HCT116 (cell line): ENCODE results near the gene JADE1. TPM values are rescaled to one million over a fixed set of nuclear protein-coding genes. Genes with fewer than 3 reads are reported as not detected.

Experiments
- ATAC-seq: fragments of 200-7000 bp; cut with Tn5 transposase; 2 replicates; pipeline ENCODE4 v1.9.1; 2020; ENCODE audit warnings: mild to moderate bottlenecking, moderate library complexity
- BruUV-seq: library from RNA; stranded (reverse); fragments of 400-500 nt; replicated peaks from 2 replicates; lab custom pipeline; 2021; lab: Mats Ljungman, UMichigan
- CTCF ChIA-PET: fragments of 300-600 bp; sonication (Branson Sonifier 250); formaldehyde crosslinking; loops from one replicate; lab custom pipeline; 2021; ENCODE audit warnings: antibody characterized with exemption; lab: Charles Lee
- POLR2A ChIA-PET: fragments of 300-600, 350-600 bp; sonication (Branson Sonifier 250); formaldehyde crosslinking; loops from one replicate; lab custom pipeline; 2021; ENCODE audit warnings: antibody characterized with exemption; lab: Charles Lee
- RAD21 ChIA-PET, 2 experiments: fragments of 300-600 bp; sonication (Branson Sonifier 250); formaldehyde crosslinking; loops; one replicate each; lab custom pipeline; 2023; ENCODE audit warnings: low total read pairs in 2 of 2; ENCODE audit not compliant: uncharacterized antibody in 2 of 2, unreplicated experiment in 2 of 2, low non-redundant PET in 1 of 2; lab: Charles Lee
- DNase-seq: peaks from one replicate; pipeline ENCODE4 v3.0.0-alpha.2; 2010; ENCODE audit warnings: low read depth, low spot score
- H2AFZ ChIP-seq: fragments of 200-600 bp; shearing (Covaris generic), sonication (generic); 2 replicates; pipeline ENCODE4 v1.6.1; 2017; ENCODE audit warnings: low read depth, mixed run types, mixed read lengths, antibody characterized with exemption, low read length; ENCODE audit not compliant: poor library complexity, severe bottlenecking
- H3K27ac ChIP-seq: 2 replicates; pipeline ENCODE4 v1.5.1; 2012; ENCODE audit warnings: low read depth, low read length
- H3K27me3 ChIP-seq: fragments of 200-600 bp; sonication (generic); 2 replicates; pipeline ENCODE4 v1.6.1; 2016; ENCODE audit warnings: mixed run types, low read length, mixed read lengths; ENCODE audit not compliant: insufficient read depth
- H3K36me3 ChIP-seq, 2 experiments: fragments of 200-500 bp in 1 of 2; fragments of 200-600 bp in 1 of 2; sonication (Bioruptor generic) in 1 of 2; sonication (generic) in 1 of 2; 2 replicates each; pipeline versions ENCODE4 v1.5.1 to v1.6.1; 2014 to 2016; ENCODE audit warnings: low read length in 2 of 2, inconsistent platforms in 1 of 2, mixed read lengths in 1 of 2, mixed run types in 1 of 2; ENCODE audit not compliant: insufficient read depth in 2 of 2, control insufficient read depth in 1 of 2
- H3K4me1 ChIP-seq, 2 experiments: fragments of 200-600 bp in 1 of 2; sonication (generic) in 1 of 2; 2 replicates each; pipeline versions ENCODE4 v1.5.1 to v1.6.1; 2012 to 2017; ENCODE audit warnings: low read length in 2 of 2, inconsistent platforms in 1 of 2, mild to moderate bottlenecking in 1 of 2, mixed read lengths in 1 of 2, mixed run types in 1 of 2, moderate library complexity in 1 of 2; ENCODE audit not compliant: insufficient read depth in 2 of 2, control insufficient read depth in 1 of 2
- H3K4me2 ChIP-seq: fragments of 200-600 bp; sonication (generic); 2 replicates; pipeline ENCODE4 v1.6.1; 2017; ENCODE audit warnings: mixed run types, low read length, mixed read lengths
- H3K4me3 ChIP-seq, 2 experiments: fragments of 200-600 bp in 1 of 2; sonication (generic) in 1 of 2; replicated peaks in 1 of 2; 2 replicates each; pipeline ENCODE4 v1.5.1; 2011 to 2016; ENCODE audit warnings: low read length in 2 of 2, control low read depth in 1 of 2, low read depth in 1 of 2, mild to moderate bottlenecking in 1 of 2, mixed read lengths in 1 of 2, mixed run types in 1 of 2
- H3K79me2 ChIP-seq: fragments of 200-600 bp; sonication (generic); 2 replicates; pipeline ENCODE4 v1.6.1; 2017; ENCODE audit warnings: mild to moderate bottlenecking, mixed run types, low read length, moderate library complexity, mixed read lengths; ENCODE audit not compliant: insufficient read depth
- H3K9ac ChIP-seq: fragments of 200-600 bp; sonication (generic); 2 replicates; pipeline ENCODE4 v1.6.1; 2016; ENCODE audit warnings: low read length, mixed read lengths
- H3K9me2 ChIP-seq: fragments of 200-600 bp; sonication (generic), shearing (Covaris generic); 2 replicates; pipeline ENCODE4 v1.6.1; 2017; ENCODE audit warnings: mixed run types, mild to moderate bottlenecking, moderate library complexity; ENCODE audit not compliant: insufficient read depth
- H3K9me3 ChIP-seq, 2 experiments: fragments of 200-500 bp in 1 of 2; fragments of 200-600 bp in 1 of 2; sonication (Bioruptor generic) in 1 of 2; sonication (generic) in 1 of 2; 2 replicates each; pipeline ENCODE4 v1.6.1; 2014 to 2017; ENCODE audit warnings: low read length in 2 of 2, mixed read lengths in 2 of 2, inconsistent platforms in 1 of 2, low read depth in 1 of 2, mild to moderate bottlenecking in 1 of 2, mixed run types in 1 of 2, moderate library complexity in 1 of 2; ENCODE audit not compliant: control insufficient read depth in 1 of 2, insufficient read depth in 1 of 2
- H4K20me1 ChIP-seq: fragments of 200-600 bp; sonication (generic), shearing (Covaris generic); 2 replicates; pipeline ENCODE4 v1.6.1; 2017; ENCODE audit warnings: mixed run types, mild to moderate bottlenecking, moderate library complexity; ENCODE audit not compliant: insufficient read depth
- EGR1 ChIP-seq: IDR thresholded peaks from 2 replicates; pipeline ENCODE4 v1.6.1; 2012; ENCODE audit warnings: low read depth
- RAD21 ChIP-seq: IDR thresholded peaks from 2 replicates; pipeline ENCODE4 v1.6.1; 2012; ENCODE audit warnings: low read depth, mild to moderate bottlenecking
- SIN3A ChIP-seq: IDR thresholded peaks from 2 replicates; pipeline ENCODE4 v1.6.1; 2012; ENCODE audit warnings: low read depth
- SP1 ChIP-seq: IDR thresholded peaks from 2 replicates; pipeline ENCODE4 v1.6.1; 2012; ENCODE audit warnings: low read depth
- SRF ChIP-seq: IDR thresholded peaks from 2 replicates; pipeline ENCODE4 v1.6.1; 2012; ENCODE audit warnings: low read depth
- TCF7L2 ChIP-seq: IDR thresholded peaks from 2 replicates; pipeline ENCODE4 v1.7.0; 2011; ENCODE audit warnings: borderline replicate concordance, inconsistent platforms; ENCODE audit not compliant: insufficient read depth, insufficient read length; ENCODE audit errors: extremely low read depth
- ZFX ChIP-seq: fragments of 450-650 bp; IDR thresholded peaks from 2 replicates; pipeline ENCODE4 v1.6.1; 2017
- ZNF274 ChIP-seq: fragments of 200-500 bp; sonication (Bioruptor generic); IDR thresholded peaks from 2 replicates; pipeline ENCODE4 v1.6.1; 2014; ENCODE audit warnings: mild to moderate bottlenecking, low read depth, low read length, inconsistent platforms
- intact Hi-C: fragments of 100-400 bp; cut with micrococcal nuclease; formaldehyde crosslinking; loops from 2 replicates; pipeline ENCODE4 v1.10.0; 2022
- total RNA-seq: library from RNA; stranded (reverse); gene quantifications from one replicate; pipeline ENCODE4 v1.2.1, GENCODE V29; 2021; ENCODE audit not compliant: unreplicated experiment

Gene JADE1
- total RNA-seq, 1 experiment from 2014 or later = 26.5 TPM

DNA sequence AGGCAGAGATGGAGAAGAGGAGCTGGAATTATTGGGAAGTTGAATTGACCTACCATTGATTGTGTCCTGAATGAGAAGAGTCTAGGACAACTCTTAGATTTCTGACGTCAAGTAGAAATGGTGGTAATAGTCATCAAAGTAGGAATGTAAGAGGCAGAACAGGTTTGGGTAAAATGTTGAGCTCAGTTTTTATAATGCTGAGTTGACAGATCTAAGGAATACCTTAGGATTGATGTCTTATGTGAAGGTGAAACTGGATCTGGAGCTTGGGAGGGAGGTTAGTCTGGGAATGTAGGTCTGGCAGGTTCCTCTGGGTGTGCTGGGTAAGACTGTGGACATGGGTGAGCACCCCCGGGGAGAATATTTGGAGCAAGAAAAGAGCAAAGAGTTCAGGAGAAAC is 31.9 kb downstream of the JADE1 start:
- H3K4me2 ChIP-seq = no peak overlapping the region
- H3K79me2 ChIP-seq = peaks cover 42% of the 10 kb centered on the region
- no peaks in the 10 kb centered on the region for H3K9me2 ChIP-seq
- H3K27me3 ChIP-seq = no peaks in the 10 kb centered on the region
- no peaks in the 10 kb centered on the region for H3K4me1 ChIP-seq
- ChIA-PET POLR2A (no interaction called here), CTCF (no interaction called here), RAD21 (no interaction called here)
- intact Hi-C loops = no loop called here
- DNase-seq (no peak), ATAC-seq (no peak)
- no TSS peak for BruUV-seq
- no peaks in the 10 kb centered on the region for H4K20me1 ChIP-seq
- H2AFZ ChIP-seq = no peak overlapping the region
- H3K36me3 ChIP-seq = no peaks in the 10 kb centered on the region; a peak in 1 of 4 replicates
- no peak overlapping the region for H3K4me3 ChIP-seq
- no peaks in the 10 kb centered on the region for H3K9me3 ChIP-seq
- TF ChIP-seq TCF7L2 (no peak), EGR1 (no peak), SP1 (no peak), ZNF274 (no peak), RAD21 (no peak), ZFX (no peak)
- no peak overlapping the region for H3K27ac ChIP-seq
- no peak overlapping the region for H3K9ac ChIP-seq

DNA sequence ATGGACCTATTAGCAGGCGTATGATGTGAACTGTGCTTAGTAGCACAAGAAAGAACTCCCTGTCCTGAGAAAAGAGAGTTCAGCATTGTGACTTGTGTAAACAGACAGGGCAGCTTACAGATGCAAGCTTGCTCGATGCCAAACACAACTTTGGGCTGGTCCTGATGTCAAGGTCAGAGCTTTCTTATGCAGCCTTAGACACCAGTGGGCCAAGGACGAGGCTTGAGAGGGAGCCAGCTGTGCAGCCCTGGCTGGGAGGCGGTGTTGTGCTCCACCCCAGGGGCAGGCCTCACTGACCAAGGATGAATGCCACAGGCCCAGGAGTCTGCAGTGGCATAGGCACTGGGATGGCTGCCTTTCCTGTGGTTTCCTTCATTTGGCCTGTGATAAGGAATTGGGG is 35.4 kb downstream of the JADE1 start:
- TF ChIP-seq SIN3A (no peak), TCF7L2 (no peak), SRF (no peak)
- H4K20me1 ChIP-seq = no peaks in the 10 kb centered on the region
- intact Hi-C loops = no loop called here
- DNase-seq (no peak), ATAC-seq (no peak)
- H3K4me2 ChIP-seq = no peak overlapping the region
- CTCF ChIA-PET = no interaction called here
- H3K79me2 ChIP-seq = peaks cover 9% of the 10 kb centered on the region; the same call in 1 of the 2 replicates
- H3K4me1 ChIP-seq = no peaks in the 10 kb centered on the region
- no peaks in the 10 kb centered on the region for H3K9me2 ChIP-seq
- no peak overlapping the region for H3K4me3 ChIP-seq
- no peak overlapping the region for H3K27ac ChIP-seq
- RAD21 ChIA-PET = no interaction called here
- peaks cover 4 to 6% of the 10 kb centered on the region in 2 experiments; a peak in 3 of 4 replicates for H3K36me3 ChIP-seq
- POLR2A ChIA-PET = no interaction called here
- no peaks in the 10 kb centered on the region for H3K9me3 ChIP-seq
- BruUV-seq = no TSS peak
- no peaks in the 10 kb centered on the region for H3K27me3 ChIP-seq
- no peak overlapping the region for H3K9ac ChIP-seq
- no peak overlapping the region for H2AFZ ChIP-seq
